SK-N-SH treated with all-trans-retinoic acid at 6 μM for 48 hours (cell line): ENCODE measurements around the gene ACOXL.

Experiments
- ATAC-seq: fragments of 200-7000 bp; cut with Tn5 transposase; 3 replicates; pipeline ENCODE4 v1.9.1; 2020; ENCODE audit warnings: mild to moderate bottlenecking, moderate library complexity
- ARNTL ChIP-seq: fragments of 450-650 bp; formaldehyde crosslinking; IDR thresholded peaks from 2 replicates; pipeline ENCODE4 v1.5.0; 2020; ENCODE audit warnings: low read depth, mild to moderate bottlenecking, moderate library complexity, borderline replicate concordance
- CSRNP3 ChIP-seq: fragments of 250-450 bp; sonication (Bioruptor Pico); IDR thresholded peaks from 2 replicates; pipeline ENCODE4 v1.5.1; 2021; ENCODE audit warnings: mild to moderate bottlenecking, moderate library complexity
- GLIS3 ChIP-seq: fragments of 250-450 bp; sonication (Bioruptor Pico); IDR thresholded peaks from 2 replicates; pipeline ENCODE4 v1.5.0; 2020; ENCODE audit warnings: mild to moderate bottlenecking, moderate library complexity
- OSR1 ChIP-seq: fragments of 250-450 bp; sonication (Bioruptor Pico); IDR thresholded peaks from 2 replicates; pipeline ENCODE4 v1.8.0; 2022; ENCODE audit warnings: moderate library complexity, mild to moderate bottlenecking, inconsistent platforms
- POU6F1 ChIP-seq: fragments of 250-450 bp; sonication (Bioruptor Pico); IDR thresholded peaks from 2 replicates; pipeline ENCODE4 v1.8.0; 2021; ENCODE audit warnings: low read depth, mild to moderate bottlenecking, moderate library complexity, borderline replicate concordance
- RARB ChIP-seq: fragments of 250-450 bp; sonication (Bioruptor Pico); IDR thresholded peaks from 2 replicates; pipeline ENCODE4 v1.8.0; 2021; ENCODE audit warnings: mild to moderate bottlenecking, moderate library complexity
- SNAI2 ChIP-seq: fragments of 250-450 bp; sonication (Bioruptor Pico); IDR thresholded peaks from 2 replicates; pipeline ENCODE4 v1.5.0; 2020; ENCODE audit warnings: mild to moderate bottlenecking, moderate library complexity
- TCF4 ChIP-seq: fragments of 250-450 bp; sonication (Bioruptor Pico); IDR thresholded peaks from 2 replicates; pipeline ENCODE4 v1.8.0; 2021; ENCODE audit warnings: mild to moderate bottlenecking, moderate library complexity, borderline replicate concordance
- TOX ChIP-seq: fragments of 250-450 bp; sonication (Bioruptor Pico); IDR thresholded peaks from 2 replicates; pipeline ENCODE4 v1.8.0; 2021; ENCODE audit warnings: mild to moderate bottlenecking, moderate library complexity, borderline replicate concordance
- ZC3H10 ChIP-seq: fragments of 250-450 bp; sonication (Bioruptor Pico); IDR thresholded peaks from 2 replicates; pipeline ENCODE4 v1.5.1; 2021; ENCODE audit warnings: mild to moderate bottlenecking, moderate library complexity
- ZFP3 ChIP-seq: fragments of 250-450 bp; sonication (Bioruptor Pico); IDR thresholded peaks from 2 replicates; pipeline ENCODE4 v1.5.0; 2020; ENCODE audit warnings: mild to moderate bottlenecking, moderate library complexity
- ZNF565 ChIP-seq: fragments of 450-650 bp; formaldehyde crosslinking; conservative IDR thresholded peaks from 2 replicates; pipeline ENCODE4 v1.5.0; 2020; ENCODE audit warnings: low read depth, mild to moderate bottlenecking, moderate library complexity
- ZNF70 ChIP-seq: fragments of 450-650 bp; formaldehyde crosslinking; IDR thresholded peaks from 2 replicates; pipeline ENCODE4 v1.5.0; 2020; ENCODE audit warnings: mild to moderate bottlenecking, moderate library complexity
- ZNF8 ChIP-seq: fragments of 450-650 bp; formaldehyde crosslinking; IDR thresholded peaks from 2 replicates; pipeline ENCODE4 v1.5.0; 2020; ENCODE audit warnings: mild to moderate bottlenecking, moderate library complexity
- TF ChIP-seq, protein P1 (sequence below): fragments of 250-450 bp; sonication (Bioruptor Pico); IDR thresholded peaks from 2 replicates; pipeline ENCODE4 v1.8.0; 2020; ENCODE audit warnings: mild to moderate bottlenecking, moderate library complexity, borderline replicate concordance
- TF ChIP-seq, protein P2 (sequence below): fragments of 250-450 bp; sonication (Bioruptor Pico); IDR thresholded peaks from 2 replicates; pipeline ENCODE4 v1.5.1; 2020; ENCODE audit warnings: low read depth, mild to moderate bottlenecking, moderate library complexity
- TF ChIP-seq, protein P3 (sequence below): fragments of 250-450 bp; sonication (Bioruptor Pico); IDR thresholded peaks from 2 replicates; pipeline ENCODE4 v1.5.0; 2020; ENCODE audit warnings: mild to moderate bottlenecking, moderate library complexity

The ACOXL gene

GRCh38 chr2:111034606-111035005 lies 302.2 kb downstream of the ACOXL start:
- TF ChIP-seq ZNF565 (CRISPR knock-in tag) (no peak), GLIS3 (no peak), ZNF8 (no peak), POU6F1 (no peak), CSRNP3 (CRISPR knock-in tag) (no peak)
- TF ChIP-seq, protein P1, sequence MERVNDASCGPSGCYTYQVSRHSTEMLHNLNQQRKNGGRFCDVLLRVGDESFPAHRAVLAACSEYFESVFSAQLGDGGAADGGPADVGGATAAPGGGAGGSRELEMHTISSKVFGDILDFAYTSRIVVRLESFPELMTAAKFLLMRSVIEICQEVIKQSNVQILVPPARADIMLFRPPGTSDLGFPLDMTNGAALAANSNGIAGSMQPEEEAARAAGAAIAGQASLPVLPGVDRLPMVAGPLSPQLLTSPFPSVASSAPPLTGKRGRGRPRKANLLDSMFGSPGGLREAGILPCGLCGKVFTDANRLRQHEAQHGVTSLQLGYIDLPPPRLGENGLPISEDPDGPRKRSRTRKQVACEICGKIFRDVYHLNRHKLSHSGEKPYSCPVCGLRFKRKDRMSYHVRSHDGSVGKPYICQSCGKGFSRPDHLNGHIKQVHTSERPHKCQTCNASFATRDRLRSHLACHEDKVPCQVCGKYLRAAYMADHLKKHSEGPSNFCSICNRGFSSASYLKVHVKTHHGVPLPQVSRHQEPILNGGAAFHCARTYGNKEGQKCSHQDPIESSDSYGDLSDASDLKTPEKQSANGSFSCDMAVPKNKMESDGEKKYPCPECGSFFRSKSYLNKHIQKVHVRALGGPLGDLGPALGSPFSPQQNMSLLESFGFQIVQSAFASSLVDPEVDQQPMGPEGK (CRISPR knock-in tag) = no peak
- no peak for ATAC-seq

DNA sequence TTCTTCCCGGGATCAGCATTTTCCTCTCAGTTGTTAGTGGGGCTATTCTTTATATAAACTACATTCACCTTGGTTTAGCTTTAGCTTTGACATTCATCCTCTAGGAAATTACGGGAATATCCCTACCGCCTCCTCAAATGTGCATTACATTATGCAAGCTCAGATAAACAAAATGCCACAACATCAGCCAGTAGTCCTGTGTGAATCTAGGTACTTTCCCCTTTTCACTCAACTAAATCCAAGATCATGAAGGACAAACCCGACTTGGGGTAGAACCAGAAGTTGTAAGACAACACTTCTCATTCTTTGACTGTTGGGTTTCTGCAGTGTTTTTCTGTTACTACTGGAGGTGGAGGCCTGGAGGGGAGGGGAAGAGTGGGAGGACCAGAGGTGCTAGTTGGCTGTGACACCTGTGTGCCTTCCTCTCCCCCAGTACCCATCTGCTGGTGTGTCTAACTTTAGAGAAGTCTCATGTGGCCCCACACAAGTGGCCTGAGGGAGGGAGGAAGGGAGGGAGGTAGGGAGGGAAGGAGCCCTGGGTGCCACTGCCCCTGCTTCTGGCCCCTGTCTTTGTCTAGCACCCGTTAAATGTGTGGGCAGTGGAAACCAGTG lies 303.6 kb downstream of the ACOXL start:
- TF ChIP-seq ZNF565 (CRISPR knock-in tag) = no peak
- no peak for ATAC-seq

DNA sequence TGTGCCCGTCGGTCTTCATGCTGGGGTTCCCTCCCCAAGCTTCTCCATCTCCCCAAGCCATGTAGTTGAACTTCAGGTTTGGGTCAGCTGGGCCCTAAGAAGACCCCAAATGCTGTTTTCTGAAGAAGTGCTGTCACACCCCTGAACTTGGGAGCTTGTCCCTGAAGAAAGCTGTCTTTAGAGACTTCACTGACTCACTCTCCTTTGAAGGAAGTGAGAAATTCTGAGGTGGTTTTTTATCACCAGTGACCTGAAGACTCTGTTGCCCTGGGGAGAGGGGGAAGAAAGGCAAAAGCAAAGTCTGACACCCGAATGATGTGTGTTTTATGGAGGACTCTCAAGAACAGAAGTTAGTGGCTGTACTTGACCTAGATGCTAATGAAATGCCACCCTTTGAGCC lies 304.8 kb downstream of the ACOXL start:
- no peak for TF ChIP-seq ARNTL (CRISPR knock-in tag)
- no peak for TF ChIP-seq OSR1 (CRISPR knock-in tag)
- TF ChIP-seq, protein P1 (CRISPR knock-in tag) = no peak
- TF ChIP-seq ZFP3 (CRISPR knock-in tag) = no peak
- no peak for TF ChIP-seq ZNF8
- no peak for TF ChIP-seq POU6F1
- TF ChIP-seq SNAI2 (CRISPR knock-in tag) = no peak
- TF ChIP-seq TOX (CRISPR knock-in tag) = no peak
- no peak for TF ChIP-seq CSRNP3 (CRISPR knock-in tag)
- no peak for TF ChIP-seq ZC3H10 (CRISPR knock-in tag)
- no peak for TF ChIP-seq GLIS3
- no peak for TF ChIP-seq RARB (CRISPR knock-in tag)
- no peak for TF ChIP-seq ZNF565 (CRISPR knock-in tag)
- no peak for TF ChIP-seq ZNF70 (CRISPR knock-in tag)
- no peak for TF ChIP-seq TCF4 (CRISPR knock-in tag)
- ATAC-seq = no peak

GRCh38 chr2:111039628-111040383 lies 307.4 kb downstream of the ACOXL start:
- no peak for ATAC-seq
- TF ChIP-seq ZNF8 (no peak), POU6F1 (no peak), ZNF70 (CRISPR knock-in tag) (no peak), GLIS3 (no peak)
- TF ChIP-seq, protein P2, sequence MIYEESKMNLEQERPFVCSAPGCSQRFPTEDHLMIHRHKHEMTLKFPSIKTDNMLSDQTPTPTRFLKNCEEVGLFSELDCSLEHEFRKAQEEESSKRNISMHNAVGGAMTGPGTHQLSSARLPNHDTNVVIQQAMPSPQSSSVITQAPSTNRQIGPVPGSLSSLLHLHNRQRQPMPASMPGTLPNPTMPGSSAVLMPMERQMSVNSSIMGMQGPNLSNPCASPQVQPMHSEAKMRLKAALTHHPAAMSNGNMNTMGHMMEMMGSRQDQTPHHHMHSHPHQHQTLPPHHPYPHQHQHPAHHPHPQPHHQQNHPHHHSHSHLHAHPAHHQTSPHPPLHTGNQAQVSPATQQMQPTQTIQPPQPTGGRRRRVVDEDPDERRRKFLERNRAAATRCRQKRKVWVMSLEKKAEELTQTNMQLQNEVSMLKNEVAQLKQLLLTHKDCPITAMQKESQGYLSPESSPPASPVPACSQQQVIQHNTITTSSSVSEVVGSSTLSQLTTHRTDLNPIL = no peak
- TF ChIP-seq, protein P3, sequence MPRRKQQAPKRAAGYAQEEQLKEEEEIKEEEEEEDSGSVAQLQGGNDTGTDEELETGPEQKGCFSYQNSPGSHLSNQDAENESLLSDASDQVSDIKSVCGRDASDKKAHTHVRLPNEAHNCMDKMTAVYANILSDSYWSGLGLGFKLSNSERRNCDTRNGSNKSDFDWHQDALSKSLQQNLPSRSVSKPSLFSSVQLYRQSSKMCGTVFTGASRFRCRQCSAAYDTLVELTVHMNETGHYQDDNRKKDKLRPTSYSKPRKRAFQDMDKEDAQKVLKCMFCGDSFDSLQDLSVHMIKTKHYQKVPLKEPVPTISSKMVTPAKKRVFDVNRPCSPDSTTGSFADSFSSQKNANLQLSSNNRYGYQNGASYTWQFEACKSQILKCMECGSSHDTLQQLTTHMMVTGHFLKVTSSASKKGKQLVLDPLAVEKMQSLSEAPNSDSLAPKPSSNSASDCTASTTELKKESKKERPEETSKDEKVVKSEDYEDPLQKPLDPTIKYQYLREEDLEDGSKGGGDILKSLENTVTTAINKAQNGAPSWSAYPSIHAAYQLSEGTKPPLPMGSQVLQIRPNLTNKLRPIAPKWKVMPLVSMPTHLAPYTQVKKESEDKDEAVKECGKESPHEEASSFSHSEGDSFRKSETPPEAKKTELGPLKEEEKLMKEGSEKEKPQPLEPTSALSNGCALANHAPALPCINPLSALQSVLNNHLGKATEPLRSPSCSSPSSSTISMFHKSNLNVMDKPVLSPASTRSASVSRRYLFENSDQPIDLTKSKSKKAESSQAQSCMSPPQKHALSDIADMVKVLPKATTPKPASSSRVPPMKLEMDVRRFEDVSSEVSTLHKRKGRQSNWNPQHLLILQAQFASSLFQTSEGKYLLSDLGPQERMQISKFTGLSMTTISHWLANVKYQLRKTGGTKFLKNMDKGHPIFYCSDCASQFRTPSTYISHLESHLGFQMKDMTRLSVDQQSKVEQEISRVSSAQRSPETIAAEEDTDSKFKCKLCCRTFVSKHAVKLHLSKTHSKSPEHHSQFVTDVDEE = no peak
